HCT116 (cell line): ENCODE data around the gene C14orf132. TPM values are rescaled to one million over a fixed set of nuclear protein-coding genes. Genes with fewer than 3 reads are reported as not detected.

Experiments used
- ATAC-seq: fragments of 200-7000 bp; cut with Tn5 transposase; 2 replicates; pipeline ENCODE4 v1.9.1; 2020; ENCODE audit warnings: mild to moderate bottlenecking, moderate library complexity
- BruUV-seq: library from RNA; stranded (reverse); fragments of 400-500 nt; replicated peaks from 2 replicates; lab custom pipeline; 2021; lab: Mats Ljungman, UMichigan
- CTCF ChIA-PET: fragments of 300-600 bp; sonication (Branson Sonifier 250); formaldehyde crosslinking; loops from one replicate; lab custom pipeline; 2021; ENCODE audit warnings: antibody characterized with exemption; lab: Charles Lee
- POLR2A ChIA-PET: fragments of 300-600, 350-600 bp; sonication (Branson Sonifier 250); formaldehyde crosslinking; loops from one replicate; lab custom pipeline; 2021; ENCODE audit warnings: antibody characterized with exemption; lab: Charles Lee
- RAD21 ChIA-PET, 2 experiments: fragments of 300-600 bp; sonication (Branson Sonifier 250); formaldehyde crosslinking; loops; one replicate each; lab custom pipeline; 2023; ENCODE audit warnings: low total read pairs in 2 of 2; ENCODE audit not compliant: uncharacterized antibody in 2 of 2, unreplicated experiment in 2 of 2, low non-redundant PET in 1 of 2; lab: Charles Lee
- DNase-seq: peaks from one replicate; pipeline ENCODE4 v3.0.0-alpha.2; 2010; ENCODE audit warnings: low read depth, low spot score
- H2AFZ ChIP-seq: fragments of 200-600 bp; shearing (Covaris generic), sonication (generic); 2 replicates; pipeline ENCODE4 v1.6.1; 2017; ENCODE audit warnings: low read depth, mixed run types, mixed read lengths, antibody characterized with exemption, low read length; ENCODE audit not compliant: poor library complexity, severe bottlenecking
- H3K27ac ChIP-seq: 2 replicates; pipeline ENCODE4 v1.5.1; 2012; ENCODE audit warnings: low read depth, low read length
- H3K27me3 ChIP-seq: fragments of 200-600 bp; sonication (generic); 2 replicates; pipeline ENCODE4 v1.6.1; 2016; ENCODE audit warnings: mixed run types, low read length, mixed read lengths; ENCODE audit not compliant: insufficient read depth
- H3K36me3 ChIP-seq, 2 experiments: fragments of 200-500 bp in 1 of 2; fragments of 200-600 bp in 1 of 2; sonication (Bioruptor generic) in 1 of 2; sonication (generic) in 1 of 2; 2 replicates each; pipeline versions ENCODE4 v1.5.1 to v1.6.1; 2014 to 2016; ENCODE audit warnings: low read length in 2 of 2, inconsistent platforms in 1 of 2, mixed read lengths in 1 of 2, mixed run types in 1 of 2; ENCODE audit not compliant: insufficient read depth in 2 of 2, control insufficient read depth in 1 of 2
- H3K4me1 ChIP-seq, 2 experiments: fragments of 200-600 bp in 1 of 2; sonication (generic) in 1 of 2; 2 replicates each; pipeline versions ENCODE4 v1.5.1 to v1.6.1; 2012 to 2017; ENCODE audit warnings: low read length in 2 of 2, inconsistent platforms in 1 of 2, mild to moderate bottlenecking in 1 of 2, mixed read lengths in 1 of 2, mixed run types in 1 of 2, moderate library complexity in 1 of 2; ENCODE audit not compliant: insufficient read depth in 2 of 2, control insufficient read depth in 1 of 2
- H3K4me2 ChIP-seq: fragments of 200-600 bp; sonication (generic); 2 replicates; pipeline ENCODE4 v1.6.1; 2017; ENCODE audit warnings: mixed run types, low read length, mixed read lengths
- H3K4me3 ChIP-seq, 2 experiments: fragments of 200-600 bp in 1 of 2; sonication (generic) in 1 of 2; replicated peaks in 1 of 2; 2 replicates each; pipeline ENCODE4 v1.5.1; 2011 to 2016; ENCODE audit warnings: low read length in 2 of 2, control low read depth in 1 of 2, low read depth in 1 of 2, mild to moderate bottlenecking in 1 of 2, mixed read lengths in 1 of 2, mixed run types in 1 of 2
- H3K79me2 ChIP-seq: fragments of 200-600 bp; sonication (generic); 2 replicates; pipeline ENCODE4 v1.6.1; 2017; ENCODE audit warnings: mild to moderate bottlenecking, mixed run types, low read length, moderate library complexity, mixed read lengths; ENCODE audit not compliant: insufficient read depth
- H3K9ac ChIP-seq: fragments of 200-600 bp; sonication (generic); 2 replicates; pipeline ENCODE4 v1.6.1; 2016; ENCODE audit warnings: low read length, mixed read lengths
- H3K9me2 ChIP-seq: fragments of 200-600 bp; sonication (generic), shearing (Covaris generic); 2 replicates; pipeline ENCODE4 v1.6.1; 2017; ENCODE audit warnings: mixed run types, mild to moderate bottlenecking, moderate library complexity; ENCODE audit not compliant: insufficient read depth
- H3K9me3 ChIP-seq, 2 experiments: fragments of 200-500 bp in 1 of 2; fragments of 200-600 bp in 1 of 2; sonication (Bioruptor generic) in 1 of 2; sonication (generic) in 1 of 2; 2 replicates each; pipeline ENCODE4 v1.6.1; 2014 to 2017; ENCODE audit warnings: low read length in 2 of 2, mixed read lengths in 2 of 2, inconsistent platforms in 1 of 2, low read depth in 1 of 2, mild to moderate bottlenecking in 1 of 2, mixed run types in 1 of 2, moderate library complexity in 1 of 2; ENCODE audit not compliant: control insufficient read depth in 1 of 2, insufficient read depth in 1 of 2
- H4K20me1 ChIP-seq: fragments of 200-600 bp; sonication (generic), shearing (Covaris generic); 2 replicates; pipeline ENCODE4 v1.6.1; 2017; ENCODE audit warnings: mixed run types, mild to moderate bottlenecking, moderate library complexity; ENCODE audit not compliant: insufficient read depth
- CBX3 ChIP-seq: IDR thresholded peaks from 2 replicates; pipeline ENCODE4 v1.6.1; 2012; ENCODE audit warnings: low read depth
- ELF1 ChIP-seq: IDR thresholded peaks from 2 replicates; pipeline ENCODE4 v1.6.1; 2012; ENCODE audit warnings: low read depth, borderline replicate concordance
- EZH2 ChIP-seq: fragments of 200-600 bp; sonication (generic); IDR thresholded peaks from 2 replicates; pipeline ENCODE4 v1.6.1; 2017; ENCODE audit warnings: antibody characterized with exemption, mixed run types
- EZH2phosphoT487 ChIP-seq: fragments of 200-600 bp; IDR thresholded peaks from 2 replicates; pipeline ENCODE4 v1.6.1; 2018; ENCODE audit warnings: antibody characterized with exemption, borderline replicate concordance
- FOSL1 ChIP-seq: IDR thresholded peaks from 2 replicates; pipeline ENCODE4 v1.6.1; 2012; ENCODE audit warnings: low read depth
- JUND ChIP-seq: IDR thresholded peaks from 2 replicates; pipeline ENCODE4 v1.6.1; 2012
- POLR2A ChIP-seq: IDR thresholded peaks from 2 replicates; pipeline ENCODE4 v1.7.0; 2011; ENCODE audit warnings: borderline replicate concordance; ENCODE audit not compliant: insufficient read depth, insufficient read length; ENCODE audit errors: extremely low read depth
- POLR2AphosphoS5 ChIP-seq: IDR thresholded peaks from 2 replicates; pipeline ENCODE4 v1.6.1; 2011; ENCODE audit warnings: mild to moderate bottlenecking, low read depth, low read length, moderate library complexity
- SIN3A ChIP-seq: IDR thresholded peaks from 2 replicates; pipeline ENCODE4 v1.6.1; 2012; ENCODE audit warnings: low read depth
- SRF ChIP-seq: IDR thresholded peaks from 2 replicates; pipeline ENCODE4 v1.6.1; 2012; ENCODE audit warnings: low read depth
- YY1 ChIP-seq: IDR thresholded peaks from 2 replicates; pipeline ENCODE4 v1.6.1; 2011; ENCODE audit warnings: low read length, low read depth, moderate library complexity, mild to moderate bottlenecking; ENCODE audit not compliant: insufficient replicate concordance; ENCODE audit errors: extremely low read depth
- intact Hi-C: fragments of 100-400 bp; cut with micrococcal nuclease; formaldehyde crosslinking; loops from 2 replicates; pipeline ENCODE4 v1.10.0; 2022
- total RNA-seq: library from RNA; stranded (reverse); gene quantifications from one replicate; pipeline ENCODE4 v1.2.1, GENCODE V29; 2021; ENCODE audit not compliant: unreplicated experiment
- TF ChIP-seq, protein P1 (sequence below): IDR thresholded peaks from 2 replicates; pipeline ENCODE4 v1.6.1; 2012; ENCODE audit warnings: low read depth
- TF ChIP-seq, protein P2 (sequence below): IDR thresholded peaks from 2 replicates; pipeline ENCODE4 v1.6.1; 2012
- TF ChIP-seq, protein P3 (sequence below): IDR thresholded peaks from 2 replicates; pipeline ENCODE4 v1.6.1; 2012

Gene C14orf132
- total RNA-seq, 1 experiment from 2014 or later, result 3.4 TPM

DNA sequence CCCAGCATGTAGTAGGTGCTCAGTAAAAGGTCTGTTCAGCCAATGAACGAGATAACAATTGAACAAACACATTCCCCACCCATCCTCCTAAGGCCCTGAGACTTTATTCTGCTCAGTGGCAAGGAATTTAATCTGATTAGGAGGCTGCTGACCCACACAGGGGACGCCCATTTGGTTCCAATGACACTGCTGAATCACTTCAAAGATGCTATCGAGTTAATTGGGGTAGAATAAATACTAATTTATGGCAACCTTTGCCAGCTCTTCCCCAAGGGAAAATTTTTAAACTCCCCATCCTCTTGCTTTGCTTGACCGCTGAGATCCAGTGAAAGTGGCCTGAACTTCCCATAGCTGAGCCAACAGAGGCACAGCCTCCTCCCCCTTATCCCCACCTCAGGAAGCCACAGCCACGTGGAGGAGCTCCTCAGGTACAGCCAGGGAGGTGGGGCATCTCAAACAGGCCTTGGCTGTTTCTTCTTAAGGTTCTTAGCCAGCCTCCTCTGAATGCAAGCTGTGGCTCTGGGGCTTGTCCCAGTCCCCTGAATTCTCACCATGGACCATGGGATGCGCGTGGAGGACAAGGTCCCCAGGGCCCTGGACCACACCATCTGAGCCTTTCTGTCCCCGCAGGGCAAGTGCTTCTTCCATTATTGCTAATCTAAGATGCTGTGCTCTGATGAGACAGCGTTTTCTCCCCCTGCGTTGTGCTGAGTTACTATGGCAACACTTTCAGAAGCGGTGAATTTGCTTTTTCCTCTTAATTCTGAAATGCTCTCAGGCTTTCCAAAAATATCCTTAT, 26.7 kb downstream of the C14orf132 start:
- ChIA-PET POLR2A (no interaction called here), CTCF (interaction anchor here (1.0 kb wide), 1 partner anchor 14 kb away, joined by 3 read pairs; no protein-coding TSS in a partner anchor), RAD21 (no interaction called here)
- BruUV-seq, result no TSS peak
- Histone ChIP-seq H3K9me3 (no peaks in the 10 kb centered on the region), H3K4me3 (no peak overlapping the region), H3K4me1 (no peaks in the 10 kb centered on the region), H2AFZ (no peak overlapping the region), H4K20me1 (no peaks in the 10 kb centered on the region), H3K9ac (no peak overlapping the region), H3K36me3 (no peaks in the 10 kb centered on the region), H3K27ac (no peak overlapping the region), H3K79me2 (no peaks in the 10 kb centered on the region), H3K9me2 (no peaks in the 10 kb centered on the region), H3K27me3 (no peaks in the 10 kb centered on the region), H3K4me2 (no peak overlapping the region)
- ATAC-seq, result no peak
- intact Hi-C loops, result no loop called here
- no peak for DNase-seq
- no peak for TF ChIP-seq POLR2AphosphoS5
- TF ChIP-seq FOSL1, result no peak
- TF ChIP-seq YY1, result no peak
- TF ChIP-seq, protein P1, sequence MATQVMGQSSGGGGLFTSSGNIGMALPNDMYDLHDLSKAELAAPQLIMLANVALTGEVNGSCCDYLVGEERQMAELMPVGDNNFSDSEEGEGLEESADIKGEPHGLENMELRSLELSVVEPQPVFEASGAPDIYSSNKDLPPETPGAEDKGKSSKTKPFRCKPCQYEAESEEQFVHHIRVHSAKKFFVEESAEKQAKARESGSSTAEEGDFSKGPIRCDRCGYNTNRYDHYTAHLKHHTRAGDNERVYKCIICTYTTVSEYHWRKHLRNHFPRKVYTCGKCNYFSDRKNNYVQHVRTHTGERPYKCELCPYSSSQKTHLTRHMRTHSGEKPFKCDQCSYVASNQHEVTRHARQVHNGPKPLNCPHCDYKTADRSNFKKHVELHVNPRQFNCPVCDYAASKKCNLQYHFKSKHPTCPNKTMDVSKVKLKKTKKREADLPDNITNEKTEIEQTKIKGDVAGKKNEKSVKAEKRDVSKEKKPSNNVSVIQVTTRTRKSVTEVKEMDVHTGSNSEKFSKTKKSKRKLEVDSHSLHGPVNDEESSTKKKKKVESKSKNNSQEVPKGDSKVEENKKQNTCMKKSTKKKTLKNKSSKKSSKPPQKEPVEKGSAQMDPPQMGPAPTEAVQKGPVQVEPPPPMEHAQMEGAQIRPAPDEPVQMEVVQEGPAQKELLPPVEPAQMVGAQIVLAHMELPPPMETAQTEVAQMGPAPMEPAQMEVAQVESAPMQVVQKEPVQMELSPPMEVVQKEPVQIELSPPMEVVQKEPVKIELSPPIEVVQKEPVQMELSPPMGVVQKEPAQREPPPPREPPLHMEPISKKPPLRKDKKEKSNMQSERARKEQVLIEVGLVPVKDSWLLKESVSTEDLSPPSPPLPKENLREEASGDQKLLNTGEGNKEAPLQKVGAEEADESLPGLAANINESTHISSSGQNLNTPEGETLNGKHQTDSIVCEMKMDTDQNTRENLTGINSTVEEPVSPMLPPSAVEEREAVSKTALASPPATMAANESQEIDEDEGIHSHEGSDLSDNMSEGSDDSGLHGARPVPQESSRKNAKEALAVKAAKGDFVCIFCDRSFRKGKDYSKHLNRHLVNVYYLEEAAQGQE, result no peak
- no peak for TF ChIP-seq CBX3
- no peak for TF ChIP-seq EZH2phosphoT487
- TF ChIP-seq, protein P2, sequence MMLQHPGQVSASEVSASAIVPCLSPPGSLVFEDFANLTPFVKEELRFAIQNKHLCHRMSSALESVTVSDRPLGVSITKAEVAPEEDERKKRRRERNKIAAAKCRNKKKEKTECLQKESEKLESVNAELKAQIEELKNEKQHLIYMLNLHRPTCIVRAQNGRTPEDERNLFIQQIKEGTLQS, result no peak
- no peak for TF ChIP-seq EZH2
- no peak for TF ChIP-seq ELF1
- TF ChIP-seq SIN3A, result no peak
- TF ChIP-seq JUND, result no peak
- TF ChIP-seq, protein P3, sequence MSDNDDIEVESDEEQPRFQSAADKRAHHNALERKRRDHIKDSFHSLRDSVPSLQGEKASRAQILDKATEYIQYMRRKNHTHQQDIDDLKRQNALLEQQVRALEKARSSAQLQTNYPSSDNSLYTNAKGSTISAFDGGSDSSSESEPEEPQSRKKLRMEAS, result no peak
- no peak for TF ChIP-seq POLR2A
- no peak for TF ChIP-seq SRF
- TF ChIP-seq, all 23 proteins: peak for 0
